ENCODE results near the gene STIM2.

- TF ChIP-seq USF2 (IDR thresholded peaks at IDR 0.05; ENCODE audit: borderline replicate concordance, low read depth, low read length) (no peak), TAF1 (IDR thresholded peaks at IDR 0.05; ENCODE audit: borderline replicate concordance, low read depth, low read length) (no peak), CTCF (IDR thresholded peaks at IDR 0.05 in 2 of 3, conservative IDR thresholded peaks at IDR 0.05 in 1 of 3; ENCODE audit: control insufficient read depth in 2 of 3, extremely low read depth in 1 of 3, insufficient read depth in 1 of 3, low read depth in 3 of 3, low read length in 3 of 3) (no peak), YY1 (IDR thresholded peaks at IDR 0.05; ENCODE audit: low read depth, low read length) (no peak), HCFC1 (IDR thresholded peaks at IDR 0.05; ENCODE audit: low read length) (no peak)
Observed at GRCh38 chr4:26829018-26829417, 31.6 kb upstream of the STIM2 start.

Data from GM12878 (cell line).